Keratinocyte (primary cell): ENCODE measurements around the gene ADGRA1.

Experiments used
- EZH2 ChIP-seq: IDR thresholded peaks from one replicate; pipeline ENCODE4 v1.6.1; 2012; ENCODE audit warnings: inconsistent platforms, mild to moderate bottlenecking, low read length, moderate library complexity
- TF ChIP-seq, protein P1 (sequence below), 3 experiments: IDR thresholded peaks in 1 of 3; conservative IDR thresholded peaks in 1 of 3; optimal IDR thresholded peaks in 1 of 3; 2 replicates in 2 of 3; 3 replicates in 1 of 3; pipeline versions ENCODE3 to v1.5.1; 2011; ENCODE audit warnings: low read length in 3 of 3, mild to moderate bottlenecking in 3 of 3, moderate library complexity in 2 of 3, control low read depth in 1 of 3, inconsistent platforms in 1 of 3; ENCODE audit not compliant: insufficient read depth in 2 of 3; ENCODE audit errors: extremely low read depth in 1 of 3

DNA sequence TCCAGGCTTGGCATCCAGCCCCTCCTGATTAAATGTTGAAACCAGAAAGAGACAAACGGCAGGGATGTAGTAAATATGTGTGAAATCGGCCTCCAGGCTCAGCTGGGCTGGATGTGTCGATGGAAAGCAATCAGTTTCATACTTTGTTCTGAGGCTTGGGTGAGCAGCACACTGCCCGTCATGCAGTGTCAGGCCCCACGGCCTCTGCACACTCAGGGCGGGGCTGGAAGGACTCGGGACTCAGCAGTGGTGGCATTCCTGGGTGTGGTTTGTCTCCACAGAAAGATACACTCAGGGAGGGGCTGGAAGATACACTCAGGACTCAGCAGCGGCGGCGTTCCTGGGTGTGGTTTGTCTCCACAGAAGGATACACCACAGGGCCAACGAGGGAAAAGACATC lies 22.0 kb downstream of the ADGRA1 start:
- TF ChIP-seq, protein P1, sequence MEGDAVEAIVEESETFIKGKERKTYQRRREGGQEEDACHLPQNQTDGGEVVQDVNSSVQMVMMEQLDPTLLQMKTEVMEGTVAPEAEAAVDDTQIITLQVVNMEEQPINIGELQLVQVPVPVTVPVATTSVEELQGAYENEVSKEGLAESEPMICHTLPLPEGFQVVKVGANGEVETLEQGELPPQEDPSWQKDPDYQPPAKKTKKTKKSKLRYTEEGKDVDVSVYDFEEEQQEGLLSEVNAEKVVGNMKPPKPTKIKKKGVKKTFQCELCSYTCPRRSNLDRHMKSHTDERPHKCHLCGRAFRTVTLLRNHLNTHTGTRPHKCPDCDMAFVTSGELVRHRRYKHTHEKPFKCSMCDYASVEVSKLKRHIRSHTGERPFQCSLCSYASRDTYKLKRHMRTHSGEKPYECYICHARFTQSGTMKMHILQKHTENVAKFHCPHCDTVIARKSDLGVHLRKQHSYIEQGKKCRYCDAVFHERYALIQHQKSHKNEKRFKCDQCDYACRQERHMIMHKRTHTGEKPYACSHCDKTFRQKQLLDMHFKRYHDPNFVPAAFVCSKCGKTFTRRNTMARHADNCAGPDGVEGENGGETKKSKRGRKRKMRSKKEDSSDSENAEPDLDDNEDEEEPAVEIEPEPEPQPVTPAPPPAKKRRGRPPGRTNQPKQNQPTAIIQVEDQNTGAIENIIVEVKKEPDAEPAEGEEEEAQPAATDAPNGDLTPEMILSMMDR (optimal IDR thresholded peaks at IDR 0.05 in 1 of 3, IDR thresholded peaks at IDR 0.05 in 1 of 3, conservative IDR thresholded peaks at IDR 0.05 in 1 of 3; ENCODE audit: extremely low read depth in 1 of 3, insufficient read depth in 2 of 3, low read length in 3 of 3) = no peak
- TF ChIP-seq EZH2 = no peak
